Measurements from ENCODE around the gene MSI2.

DNA sequence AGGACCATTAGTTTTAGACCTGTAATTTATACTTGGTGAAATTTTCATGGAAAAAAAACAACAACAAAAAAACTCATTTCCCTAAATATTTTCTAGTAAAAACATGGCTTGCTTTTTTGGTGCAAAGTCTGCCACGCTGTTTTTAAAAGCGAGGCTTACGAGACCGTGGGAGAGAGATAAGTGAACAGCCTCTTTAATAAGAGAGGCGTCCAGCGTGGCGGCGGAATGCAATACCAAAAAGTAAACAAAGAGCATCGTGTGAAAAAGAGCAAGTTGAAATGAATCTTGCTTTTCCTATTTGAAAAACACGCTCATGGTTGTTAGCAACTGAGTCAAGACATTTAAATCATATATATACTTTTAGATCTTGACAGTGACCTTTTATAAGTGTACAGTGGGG, 10.5 kb upstream of the MSI2 start:
- no peak for TF ChIP-seq EZH2phosphoT487 (IDR thresholded peaks at IDR 0.05; ENCODE audit: borderline replicate concordance)
- TF ChIP-seq, protein P1, sequence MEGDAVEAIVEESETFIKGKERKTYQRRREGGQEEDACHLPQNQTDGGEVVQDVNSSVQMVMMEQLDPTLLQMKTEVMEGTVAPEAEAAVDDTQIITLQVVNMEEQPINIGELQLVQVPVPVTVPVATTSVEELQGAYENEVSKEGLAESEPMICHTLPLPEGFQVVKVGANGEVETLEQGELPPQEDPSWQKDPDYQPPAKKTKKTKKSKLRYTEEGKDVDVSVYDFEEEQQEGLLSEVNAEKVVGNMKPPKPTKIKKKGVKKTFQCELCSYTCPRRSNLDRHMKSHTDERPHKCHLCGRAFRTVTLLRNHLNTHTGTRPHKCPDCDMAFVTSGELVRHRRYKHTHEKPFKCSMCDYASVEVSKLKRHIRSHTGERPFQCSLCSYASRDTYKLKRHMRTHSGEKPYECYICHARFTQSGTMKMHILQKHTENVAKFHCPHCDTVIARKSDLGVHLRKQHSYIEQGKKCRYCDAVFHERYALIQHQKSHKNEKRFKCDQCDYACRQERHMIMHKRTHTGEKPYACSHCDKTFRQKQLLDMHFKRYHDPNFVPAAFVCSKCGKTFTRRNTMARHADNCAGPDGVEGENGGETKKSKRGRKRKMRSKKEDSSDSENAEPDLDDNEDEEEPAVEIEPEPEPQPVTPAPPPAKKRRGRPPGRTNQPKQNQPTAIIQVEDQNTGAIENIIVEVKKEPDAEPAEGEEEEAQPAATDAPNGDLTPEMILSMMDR (conservative IDR thresholded peaks at IDR 0.05; ENCODE audit: low read length): no peak
